ENCODE results near the gene OCIAD1.

GRCh38 chr4:48795108-48795507, 35.8 kb upstream of the OCIAD1 start:
- TF ChIP-seq, protein P1, sequence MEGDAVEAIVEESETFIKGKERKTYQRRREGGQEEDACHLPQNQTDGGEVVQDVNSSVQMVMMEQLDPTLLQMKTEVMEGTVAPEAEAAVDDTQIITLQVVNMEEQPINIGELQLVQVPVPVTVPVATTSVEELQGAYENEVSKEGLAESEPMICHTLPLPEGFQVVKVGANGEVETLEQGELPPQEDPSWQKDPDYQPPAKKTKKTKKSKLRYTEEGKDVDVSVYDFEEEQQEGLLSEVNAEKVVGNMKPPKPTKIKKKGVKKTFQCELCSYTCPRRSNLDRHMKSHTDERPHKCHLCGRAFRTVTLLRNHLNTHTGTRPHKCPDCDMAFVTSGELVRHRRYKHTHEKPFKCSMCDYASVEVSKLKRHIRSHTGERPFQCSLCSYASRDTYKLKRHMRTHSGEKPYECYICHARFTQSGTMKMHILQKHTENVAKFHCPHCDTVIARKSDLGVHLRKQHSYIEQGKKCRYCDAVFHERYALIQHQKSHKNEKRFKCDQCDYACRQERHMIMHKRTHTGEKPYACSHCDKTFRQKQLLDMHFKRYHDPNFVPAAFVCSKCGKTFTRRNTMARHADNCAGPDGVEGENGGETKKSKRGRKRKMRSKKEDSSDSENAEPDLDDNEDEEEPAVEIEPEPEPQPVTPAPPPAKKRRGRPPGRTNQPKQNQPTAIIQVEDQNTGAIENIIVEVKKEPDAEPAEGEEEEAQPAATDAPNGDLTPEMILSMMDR (IDR thresholded peaks at IDR 0.05) = no peak
- no peak for TF ChIP-seq EZH2 (IDR thresholded peaks at IDR 0.05; ENCODE audit: borderline replicate concordance, insufficient read depth, low read depth, low read length, poor library complexity, severe bottlenecking)

All from B cell (primary cell).